DND-41 (cell line): ENCODE data around the gene MGAT4A.
A peak's percentile ranks its signal among the peaks of the same experiment; 100 is the strongest.

Source experiments
- ATAC-seq: fragments of 200-7000 bp; cut with Tn5 transposase; 3 replicates; pipeline ENCODE4 v1.9.1; 2021; ENCODE audit warnings: low read depth; ENCODE audit not compliant: insufficient read depth
- DNase-seq: peaks from one replicate; pipeline ENCODE4 v3.0.0-alpha.2; 2020
- H2AFZ ChIP-seq: 2 replicates; pipeline ENCODE4 v1.6.0; 2012; ENCODE audit warnings: low read depth, low read length
- H3K27ac ChIP-seq: 2 replicates; pipeline ENCODE4 v1.5.1; 2012; ENCODE audit warnings: low read length, inconsistent platforms
- H3K27me3 ChIP-seq: fragments of 200-600 bp; sonication (generic); 2 replicates; pipeline ENCODE4 v1.6.0; 2012; ENCODE audit warnings: low read length, mild to moderate bottlenecking, inconsistent platforms; ENCODE audit not compliant: insufficient read depth, poor library complexity
- H3K36me3 ChIP-seq: 2 replicates; pipeline ENCODE4 v1.5.1; 2012; ENCODE audit warnings: low read length, inconsistent platforms; ENCODE audit not compliant: insufficient read depth
- H3K4me1 ChIP-seq: 2 replicates; pipeline ENCODE4 v1.5.1; 2012; ENCODE audit warnings: mild to moderate bottlenecking, low read length; ENCODE audit not compliant: insufficient read depth
- H3K4me2 ChIP-seq: 2 replicates; pipeline ENCODE4 v1.6.0; 2012; ENCODE audit warnings: mild to moderate bottlenecking, moderate library complexity, low read length, inconsistent platforms; ENCODE audit not compliant: insufficient read depth
- H3K4me3 ChIP-seq, 2 experiments: fragments of 200-600 bp in 1 of 2; shearing (Covaris generic) in 1 of 2; 2 replicates each; pipeline ENCODE4 v1.5.1; 2012 to 2016; ENCODE audit warnings: inconsistent platforms in 2 of 2, low read length in 2 of 2, mild to moderate bottlenecking in 2 of 2, low read depth in 1 of 2, moderate library complexity in 1 of 2
- H3K79me2 ChIP-seq: 2 replicates; pipeline ENCODE4 v1.6.0; 2012; ENCODE audit warnings: low read length, inconsistent platforms; ENCODE audit not compliant: insufficient read depth
- H3K9ac ChIP-seq: 2 replicates; pipeline ENCODE4 v1.6.0; 2012; ENCODE audit warnings: low read depth, mild to moderate bottlenecking, inconsistent platforms, low read length, moderate library complexity
- H3K9me3 ChIP-seq: 2 replicates; pipeline ENCODE4 v1.5.1; 2012; ENCODE audit warnings: low read length, moderate library complexity, mild to moderate bottlenecking, inconsistent platforms; ENCODE audit not compliant: insufficient read depth, severe bottlenecking
- H4K20me1 ChIP-seq: 2 replicates; pipeline ENCODE4 v1.6.0; 2012; ENCODE audit warnings: low read length; ENCODE audit not compliant: insufficient read depth
- EZH2 ChIP-seq: IDR thresholded peaks from 3 replicates; pipeline ENCODE4 v1.6.1; 2012; ENCODE audit warnings: borderline replicate concordance, low read depth, mild to moderate bottlenecking, moderate library complexity, low read length, inconsistent platforms; ENCODE audit not compliant: severe bottlenecking
- TF ChIP-seq, protein P1 (sequence below): IDR thresholded peaks from 2 replicates; pipeline ENCODE4 v1.5.1; 2012; ENCODE audit warnings: borderline replicate concordance, low read length, moderate library complexity, mild to moderate bottlenecking; ENCODE audit not compliant: poor library complexity, severe bottlenecking; ENCODE audit errors: extremely low read depth

MGAT4A gene

DNA sequence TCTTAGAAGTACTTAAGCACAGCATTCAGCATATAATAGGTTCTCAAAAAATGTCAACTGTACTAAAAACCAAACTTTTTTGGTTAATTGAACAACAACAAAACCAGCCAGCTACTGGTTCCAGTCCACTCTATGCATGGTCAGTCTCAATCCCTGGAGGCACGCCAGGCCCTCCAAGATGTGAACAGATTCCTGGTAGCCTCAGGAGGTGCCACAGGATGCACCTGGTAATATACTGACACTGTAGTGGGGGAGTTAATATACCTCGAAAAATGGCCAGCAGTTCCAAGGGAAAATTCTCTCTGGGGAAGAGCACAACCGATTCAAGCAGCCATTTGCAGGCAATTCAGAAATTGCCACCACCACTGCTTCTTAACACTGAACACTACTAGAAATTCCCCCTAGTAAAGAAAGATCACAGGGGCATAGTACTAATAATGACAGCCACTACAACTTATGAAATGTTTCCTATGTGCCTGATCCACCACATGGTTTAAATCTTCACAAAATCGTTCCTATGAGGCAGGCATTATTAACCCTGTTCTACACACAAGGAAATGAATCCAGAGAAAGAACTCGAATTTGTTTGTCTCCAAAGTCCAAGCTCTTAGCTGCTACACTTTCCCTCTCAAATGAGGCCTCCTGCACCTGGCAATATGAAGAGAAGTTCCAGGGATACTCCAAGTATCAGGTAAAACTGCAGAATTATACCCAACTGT is 3.4 kb downstream of the MGAT4A start:
- DNase-seq (no peak), ATAC-seq (no peak)
- H3K4me2 ChIP-seq, result peak overlapping the region; percentile 68
- TF ChIP-seq, protein P1, sequence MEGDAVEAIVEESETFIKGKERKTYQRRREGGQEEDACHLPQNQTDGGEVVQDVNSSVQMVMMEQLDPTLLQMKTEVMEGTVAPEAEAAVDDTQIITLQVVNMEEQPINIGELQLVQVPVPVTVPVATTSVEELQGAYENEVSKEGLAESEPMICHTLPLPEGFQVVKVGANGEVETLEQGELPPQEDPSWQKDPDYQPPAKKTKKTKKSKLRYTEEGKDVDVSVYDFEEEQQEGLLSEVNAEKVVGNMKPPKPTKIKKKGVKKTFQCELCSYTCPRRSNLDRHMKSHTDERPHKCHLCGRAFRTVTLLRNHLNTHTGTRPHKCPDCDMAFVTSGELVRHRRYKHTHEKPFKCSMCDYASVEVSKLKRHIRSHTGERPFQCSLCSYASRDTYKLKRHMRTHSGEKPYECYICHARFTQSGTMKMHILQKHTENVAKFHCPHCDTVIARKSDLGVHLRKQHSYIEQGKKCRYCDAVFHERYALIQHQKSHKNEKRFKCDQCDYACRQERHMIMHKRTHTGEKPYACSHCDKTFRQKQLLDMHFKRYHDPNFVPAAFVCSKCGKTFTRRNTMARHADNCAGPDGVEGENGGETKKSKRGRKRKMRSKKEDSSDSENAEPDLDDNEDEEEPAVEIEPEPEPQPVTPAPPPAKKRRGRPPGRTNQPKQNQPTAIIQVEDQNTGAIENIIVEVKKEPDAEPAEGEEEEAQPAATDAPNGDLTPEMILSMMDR, result no peak
- TF ChIP-seq EZH2, result no peak
- peaks cover 95% of the 10 kb centered on the region for H3K79me2 ChIP-seq
- H4K20me1 ChIP-seq, result peaks cover 21% of the 10 kb centered on the region
- H3K4me3 ChIP-seq, result peak overlapping the region in 1 of 2 experiments; percentile 3; a peak in 2 of 4 replicates
- H3K4me1 ChIP-seq, result peaks cover 60% of the 10 kb centered on the region
- H2AFZ ChIP-seq, result no peak overlapping the region
- peak overlapping the region; percentile 66; the same call in 1 of the 2 replicates for H3K9ac ChIP-seq
- H3K9me3 ChIP-seq, result no peaks in the 10 kb centered on the region
- H3K36me3 ChIP-seq, result peaks cover 36% of the 10 kb centered on the region
- peak overlapping the region; percentile 67 for H3K27ac ChIP-seq
- no peaks in the 10 kb centered on the region for H3K27me3 ChIP-seq

DNA sequence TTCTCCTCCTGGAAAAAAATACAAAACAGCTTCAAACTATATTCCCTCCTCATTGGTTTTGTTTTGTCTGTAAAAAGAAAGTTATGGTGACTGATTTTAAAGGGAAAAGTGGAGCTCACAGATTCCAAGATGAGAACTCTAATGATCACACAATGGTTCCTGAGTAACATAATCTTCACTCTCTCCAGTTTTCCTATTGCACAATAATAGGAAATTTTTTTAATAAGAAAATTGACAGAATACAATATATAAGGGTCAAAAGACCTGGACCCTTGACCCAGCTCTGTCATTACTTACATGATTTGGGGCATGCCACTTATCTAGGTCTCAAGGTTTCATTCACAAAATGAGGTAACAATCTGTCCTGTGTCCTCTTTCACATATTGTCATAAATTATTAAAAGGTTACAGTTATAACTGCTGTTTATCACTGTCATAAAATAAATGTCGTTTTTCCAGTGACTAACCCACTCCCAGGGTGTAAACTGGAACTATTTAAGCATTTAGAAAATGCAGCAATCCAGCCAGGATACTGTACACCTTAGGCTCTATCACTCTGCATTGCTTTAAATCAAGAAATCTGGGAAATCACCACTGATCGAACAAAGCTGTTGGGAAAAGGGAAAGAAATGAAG is 4.1 kb downstream of the MGAT4A start:
- H3K9ac ChIP-seq, result 0 out of 2 replicates have a peak overlapping the region, but pooled peaks have one; percentile 66
- DNase-seq (no peak), ATAC-seq (no peak)
- peaks cover 21% of the 10 kb centered on the region for H4K20me1 ChIP-seq
- H2AFZ ChIP-seq, result no peak overlapping the region
- H3K27ac ChIP-seq, result peak overlapping the region; percentile 67
- H3K4me2 ChIP-seq, result peak overlapping the region; percentile 68
- H3K4me1 ChIP-seq, result peaks cover 54% of the 10 kb centered on the region
- peak overlapping the region in 1 of 2 experiments; percentile 3; a peak in 1 of 4 replicates for H3K4me3 ChIP-seq
- TF ChIP-seq, protein P1, result no peak
- TF ChIP-seq EZH2, result no peak
- peaks cover 43% of the 10 kb centered on the region for H3K36me3 ChIP-seq
- H3K27me3 ChIP-seq, result no peaks in the 10 kb centered on the region
- no peaks in the 10 kb centered on the region for H3K9me3 ChIP-seq
- H3K79me2 ChIP-seq, result peaks cover 95% of the 10 kb centered on the region

DNA sequence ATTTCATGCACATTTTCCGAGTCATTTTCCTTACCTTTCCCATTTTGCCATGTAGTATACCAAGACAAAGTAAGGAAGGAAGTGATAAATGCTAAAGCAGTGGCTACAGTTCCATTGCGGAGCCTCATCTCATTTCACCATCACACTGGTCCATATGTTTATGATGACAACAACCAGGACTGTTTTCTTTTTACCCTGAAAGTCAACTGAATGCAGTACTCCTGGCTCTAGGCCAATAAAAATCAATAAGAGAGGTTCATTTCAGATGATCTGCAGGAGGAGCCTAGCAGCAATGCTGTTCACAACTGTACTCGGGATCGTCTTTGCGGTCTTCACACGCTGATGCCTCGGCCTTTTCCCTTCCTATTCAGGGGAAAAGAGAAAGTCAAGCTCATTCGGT is 4.7 kb downstream of the MGAT4A start:
- H3K27me3 ChIP-seq, result no peaks in the 10 kb centered on the region
- peaks cover 95% of the 10 kb centered on the region for H3K79me2 ChIP-seq
- no peak overlapping the region for H3K9ac ChIP-seq

More for the DNA sequence above, 4.7 kb downstream of the MGAT4A start:
- TF ChIP-seq EZH2, result no peak
- TF ChIP-seq, protein P1, result no peak
- no peak overlapping the region for H2AFZ ChIP-seq
- H3K9me3 ChIP-seq, result no peaks in the 10 kb centered on the region
- no peak for DNase-seq
- peaks cover 47% of the 10 kb centered on the region for H3K36me3 ChIP-seq
- no peak overlapping the region for H3K27ac ChIP-seq
- H3K4me1 ChIP-seq, result peaks cover 51% of the 10 kb centered on the region
- no peak overlapping the region; a peak in 1 of 4 replicates for H3K4me3 ChIP-seq
- H4K20me1 ChIP-seq, result peaks cover 21% of the 10 kb centered on the region
- no peak for ATAC-seq
- peak overlapping the region; percentile 28; the same call in 1 of the 2 replicates for H3K4me2 ChIP-seq
